Measurements from ENCODE around the gene TPPP3.

TPPP3 gene

GRCh38 chr16:67389911-67390815 lies 3.1 kb downstream of the TPPP3 start:
- CTCF ChIA-PET = interaction anchor here (1.2 to 1.8 kb wide), 4 partner anchors 9 to 130 kb away, joined by 4 to 8 read pairs (median 7); no protein-coding TSS in a partner anchor
- POLR2A ChIA-PET = no interaction called here
- TF ChIP-seq CTCF (IDR thresholded peaks at IDR 0.05; ENCODE audit: insufficient read depth, low read length, missing control alignments) = no peak

GRCh38 chr16:67388591-67388990 lies 4.7 kb downstream of the TPPP3 start:
- POLR2A ChIA-PET = no interaction called here
- CTCF ChIA-PET = interaction anchor here (0.8 to 1.1 kb wide), 3 partner anchors 28 to 128 kb away, joined by 3 to 4 read pairs (median 4); partner anchors contain the start of gene ZDHHC1
- no peak for DNase-seq (ENCODE audit: low read depth, low spot score)
- TF ChIP-seq CTCF (IDR thresholded peaks at IDR 0.05; ENCODE audit: insufficient read depth, low read length, missing control alignments) = no peak
- no peak overlapping the region for H3K4me3 ChIP-seq (ENCODE audit: low read depth, low read length)

More at GRCh38 chr16:67389911-67390815, 3.1 kb downstream of the TPPP3 start:
- no peak for DNase-seq (ENCODE audit: low read depth, low spot score)
- H3K4me3 ChIP-seq (ENCODE audit: low read depth, low read length) = no peak overlapping the region

GRCh38 chr16:67388191-67388590 lies 5.1 kb downstream of the TPPP3 start:
- no peak overlapping the region for H3K4me3 ChIP-seq (ENCODE audit: low read depth, low read length)
- ChIA-PET CTCF (interaction anchor here (1.0 to 1.4 kb wide), 3 partner anchors 12 to 128 kb away, joined by 3 to 6 read pairs (median 4); partner anchors contain the start of gene ZDHHC1), POLR2A (no interaction called here)
- no peak for DNase-seq (ENCODE audit: low read depth, low spot score)
- no peak for TF ChIP-seq CTCF (IDR thresholded peaks at IDR 0.05; ENCODE audit: insufficient read depth, low read length, missing control alignments)

- POLR2A ChIA-PET = no interaction called here
- no peak for TF ChIP-seq CTCF (IDR thresholded peaks at IDR 0.05; ENCODE audit: insufficient read depth, low read length, missing control alignments)
- H3K4me3 ChIP-seq (ENCODE audit: low read depth, low read length) = no peak overlapping the region
- DNase-seq (ENCODE audit: low read depth, low spot score) = no peak
- CTCF ChIA-PET = interaction anchor here (1.0 to 1.4 kb wide), 2 partner anchors 12 to 127 kb away, joined by 3 to 6 read pairs; no protein-coding TSS in a partner anchor
Measured at GRCh38 chr16:67387479-67388079, 5.7 kb downstream of the TPPP3 start.

GRCh38 chr16:67386861-67387455 lies 6.3 kb downstream of the TPPP3 start:
- CTCF ChIA-PET = interaction anchor here (0.8 to 1.4 kb wide), 2 partner anchors 13 to 14 kb away, joined by 3 to 6 read pairs; no protein-coding TSS in a partner anchor
- POLR2A ChIA-PET = no interaction called here
- TF ChIP-seq CTCF (IDR thresholded peaks at IDR 0.05; ENCODE audit: insufficient read depth, low read length, missing control alignments) = no peak
- no peak for DNase-seq (ENCODE audit: low read depth, low spot score)
- H3K4me3 ChIP-seq (ENCODE audit: low read depth, low read length) = no peak overlapping the region
